ENCODE data around the gene TYW1B.
"Not testable (repeated sequence)": the region's sequence is repeated elsewhere in the genome, so short reads cannot be mapped to it uniquely, and the experiment has no call there.

GRCh38 chr7:72555238-72555637, 272.8 kb downstream of the TYW1B start:
- not testable (repeated sequence) for TF ChIP-seq POLR2A, CTCF (IDR thresholded peaks at IDR 0.05)

All from esophagus squamous epithelium (tissue), 4 donors.